ENCODE results near the gene RGMB. TPM values are rescaled to one million over a fixed set of nuclear protein-coding genes. Genes with fewer than 3 reads are reported as not detected.
A peak's percentile ranks its signal among the peaks of the same experiment; 100 is the strongest.

Gene RGMB
- total and polyA plus RNA-seq, 2 of the 13 experiments (the other 11 are each of a cell fraction or from before 2014, with no cell fraction given): 3.0 to 3.8 TPM

GRCh38 chr5:98773214-98773463, 324 bp upstream of the RGMB start (continued):
- TF ChIP-seq ZMAT5 (CRISPR knock-in tag; IDR thresholded peaks at IDR 0.05; ENCODE audit: borderline replicate concordance, low read depth) (no peak), ZC3H4 (CRISPR knock-in tag; IDR thresholded peaks at IDR 0.05; ENCODE audit: borderline replicate concordance) (no peak), ZNF382 (CRISPR knock-in tag; IDR thresholded peaks at IDR 0.05; ENCODE audit: borderline replicate concordance) (no peak), ZSCAN21 (CRISPR knock-in tag; IDR thresholded peaks at IDR 0.05; ENCODE audit: borderline replicate concordance) (peak; percentile 88; the same call in 1 of the 2 replicates), NR2F6 (IDR thresholded peaks at IDR 0.05) (no peak), NR2F6 (CRISPR knock-in tag; IDR thresholded peaks at IDR 0.05) (no peak; the same call in 1 of the 2 replicates), ZBTB8A (CRISPR knock-in tag; IDR thresholded peaks at IDR 0.05; ENCODE audit: borderline replicate concordance, low read depth) (no peak), MTF1 (CRISPR knock-in tag; IDR thresholded peaks at IDR 0.05) (no peak), ZNF598 (CRISPR knock-in tag; IDR thresholded peaks at IDR 0.05; ENCODE audit: borderline replicate concordance) (peak; percentile 23; the same call in 1 of the 2 replicates), CTCF (CRISPR knock-in tag; IDR thresholded peaks at IDR 0.05) (no peak), AGO1 (IDR thresholded peaks at IDR 0.05; ENCODE audit: low read depth, low read length, poor library complexity, severe bottlenecking) (no peak), GZF1 (CRISPR knock-in tag; IDR thresholded peaks at IDR 0.05) (0 out of 2 replicates have a peak, but pooled peaks have one; percentile 57), ZNF691 (CRISPR knock-in tag; IDR thresholded peaks at IDR 0.05; ENCODE audit: borderline replicate concordance, low read depth) (peak; percentile 52; the same call in 1 of the 2 replicates), ZSCAN25 (CRISPR knock-in tag; IDR thresholded peaks at IDR 0.05) (peak; percentile 66; the same call in 1 of the 2 replicates)
- TF ChIP-seq, protein P1, sequence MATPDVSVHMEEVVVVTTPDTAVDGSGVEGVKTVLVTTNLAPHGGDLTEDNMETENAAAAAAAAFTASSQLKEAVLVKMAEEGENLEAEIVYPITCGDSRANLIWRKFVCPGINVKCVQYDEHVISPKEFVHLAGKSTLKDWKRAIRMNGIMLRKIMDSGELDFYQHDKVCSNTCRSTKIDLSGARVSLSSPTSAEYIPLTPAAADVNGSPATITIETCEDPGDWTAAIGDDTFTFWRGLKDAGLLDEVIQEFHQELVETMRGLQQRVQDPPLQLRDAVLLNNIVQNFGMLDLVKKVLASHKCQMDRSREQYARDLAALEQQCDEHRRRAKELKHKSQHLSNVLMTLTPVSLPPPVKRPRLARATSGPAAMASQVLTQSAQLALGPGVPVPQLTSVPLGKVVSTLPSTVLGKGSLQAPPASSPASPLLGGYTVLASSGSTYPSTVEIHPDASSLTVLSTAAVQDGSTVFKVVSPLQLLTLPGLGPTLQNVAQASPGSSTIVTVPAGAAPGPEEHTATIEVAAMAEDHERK (CRISPR knock-in tag; IDR thresholded peaks at IDR 0.05; ENCODE audit: low read depth): no peak
- TF ChIP-seq, protein P2, sequence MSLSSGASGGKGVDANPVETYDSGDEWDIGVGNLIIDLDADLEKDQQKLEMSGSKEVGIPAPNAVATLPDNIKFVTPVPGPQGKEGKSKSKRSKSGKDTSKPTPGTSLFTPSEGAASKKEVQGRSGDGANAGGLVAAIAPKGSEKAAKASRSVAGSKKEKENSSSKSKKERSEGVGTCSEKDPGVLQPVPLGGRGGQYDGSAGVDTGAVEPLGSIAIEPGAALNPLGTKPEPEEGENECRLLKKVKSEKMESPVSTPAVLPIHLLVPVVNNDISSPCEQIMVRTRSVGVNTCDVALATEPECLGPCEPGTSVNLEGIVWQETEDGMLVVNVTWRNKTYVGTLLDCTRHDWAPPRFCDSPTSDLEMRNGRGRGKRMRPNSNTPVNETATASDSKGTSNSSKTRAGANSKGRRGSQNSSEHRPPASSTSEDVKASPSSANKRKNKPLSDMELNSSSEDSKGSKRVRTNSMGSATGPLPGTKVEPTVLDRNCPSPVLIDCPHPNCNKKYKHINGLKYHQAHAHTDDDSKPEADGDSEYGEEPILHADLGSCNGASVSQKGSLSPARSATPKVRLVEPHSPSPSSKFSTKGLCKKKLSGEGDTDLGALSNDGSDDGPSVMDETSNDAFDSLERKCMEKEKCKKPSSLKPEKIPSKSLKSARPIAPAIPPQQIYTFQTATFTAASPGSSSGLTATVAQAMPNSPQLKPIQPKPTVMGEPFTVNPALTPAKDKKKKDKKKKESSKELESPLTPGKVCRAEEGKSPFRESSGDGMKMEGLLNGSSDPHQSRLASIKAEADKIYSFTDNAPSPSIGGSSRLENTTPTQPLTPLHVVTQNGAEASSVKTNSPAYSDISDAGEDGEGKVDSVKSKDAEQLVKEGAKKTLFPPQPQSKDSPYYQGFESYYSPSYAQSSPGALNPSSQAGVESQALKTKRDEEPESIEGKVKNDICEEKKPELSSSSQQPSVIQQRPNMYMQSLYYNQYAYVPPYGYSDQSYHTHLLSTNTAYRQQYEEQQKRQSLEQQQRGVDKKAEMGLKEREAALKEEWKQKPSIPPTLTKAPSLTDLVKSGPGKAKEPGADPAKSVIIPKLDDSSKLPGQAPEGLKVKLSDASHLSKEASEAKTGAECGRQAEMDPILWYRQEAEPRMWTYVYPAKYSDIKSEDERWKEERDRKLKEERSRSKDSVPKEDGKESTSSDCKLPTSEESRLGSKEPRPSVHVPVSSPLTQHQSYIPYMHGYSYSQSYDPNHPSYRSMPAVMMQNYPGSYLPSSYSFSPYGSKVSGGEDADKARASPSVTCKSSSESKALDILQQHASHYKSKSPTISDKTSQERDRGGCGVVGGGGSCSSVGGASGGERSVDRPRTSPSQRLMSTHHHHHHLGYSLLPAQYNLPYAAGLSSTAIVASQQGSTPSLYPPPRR (CRISPR knock-in tag; IDR thresholded peaks at IDR 0.05; ENCODE audit: borderline replicate concordance): no peak
- TF ChIP-seq, protein P3, sequence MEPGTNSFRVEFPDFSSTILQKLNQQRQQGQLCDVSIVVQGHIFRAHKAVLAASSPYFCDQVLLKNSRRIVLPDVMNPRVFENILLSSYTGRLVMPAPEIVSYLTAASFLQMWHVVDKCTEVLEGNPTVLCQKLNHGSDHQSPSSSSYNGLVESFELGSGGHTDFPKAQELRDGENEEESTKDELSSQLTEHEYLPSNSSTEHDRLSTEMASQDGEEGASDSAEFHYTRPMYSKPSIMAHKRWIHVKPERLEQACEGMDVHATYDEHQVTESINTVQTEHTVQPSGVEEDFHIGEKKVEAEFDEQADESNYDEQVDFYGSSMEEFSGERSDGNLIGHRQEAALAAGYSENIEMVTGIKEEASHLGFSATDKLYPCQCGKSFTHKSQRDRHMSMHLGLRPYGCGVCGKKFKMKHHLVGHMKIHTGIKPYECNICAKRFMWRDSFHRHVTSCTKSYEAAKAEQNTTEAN (CRISPR knock-in tag; conservative IDR thresholded peaks at IDR 0.05): peak; percentile 82

Measured in HepG2 (cell line).